Nephron progenitor cell (in vitro differentiated cells): Measurements from ENCODE around the gene VTI1A.

Source experiments
- DNase-seq: peaks from one replicate; pipeline ENCODE4 v3.0.0; 2021
- H3K27ac Mint-ChIP-seq: 2 replicates; pipeline ENCODE4 v1.8.0; 2021; ENCODE audit warnings: mild to moderate bottlenecking, moderate library complexity, mixed read lengths
- H3K27me3 Mint-ChIP-seq: 2 replicates; pipeline ENCODE4 v1.8.0; 2021; ENCODE audit warnings: mild to moderate bottlenecking, low read depth, mixed read lengths; ENCODE audit not compliant: poor library complexity
- H3K36me3 Mint-ChIP-seq: 2 replicates; pipeline ENCODE4 v1.8.0; 2021; ENCODE audit warnings: low read depth, mixed read lengths
- H3K4me1 Mint-ChIP-seq: 2 replicates; pipeline ENCODE4 v1.8.0; 2021; ENCODE audit warnings: mixed read lengths
- H3K4me3 Mint-ChIP-seq: 2 replicates; pipeline ENCODE4 v1.8.0; 2021; ENCODE audit warnings: mild to moderate bottlenecking, moderate library complexity, mixed read lengths
- H3K9me3 Mint-ChIP-seq: 2 replicates; pipeline ENCODE4 v1.8.0; 2021; ENCODE audit warnings: mild to moderate bottlenecking, moderate library complexity, mixed read lengths
- TF ChIP-seq, protein P1 (sequence below): fragments of 200-600 bp; sonication (generic); IDR thresholded peaks from 2 replicates; pipeline ENCODE4 v1.5.0; 2021; ENCODE audit warnings: antibody characterized with exemption

VTI1A gene

DNA sequence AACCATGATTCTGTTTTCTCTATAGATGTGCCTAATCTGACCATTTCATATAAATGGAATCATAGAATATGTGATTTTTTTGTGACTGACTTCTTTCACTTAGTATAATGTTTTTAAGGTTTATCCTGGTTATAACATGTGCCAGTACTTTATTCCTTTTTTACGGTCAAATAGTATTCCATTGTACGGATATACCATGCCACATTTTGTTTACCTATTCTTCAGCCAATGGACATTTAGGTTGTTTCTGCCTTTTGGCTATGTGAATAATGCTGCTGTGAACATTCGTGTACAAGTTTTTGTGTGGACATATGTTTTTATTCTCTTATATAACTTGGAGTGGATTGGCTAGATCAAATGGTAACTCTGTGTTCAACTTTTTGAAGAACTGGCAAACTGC lies 324.7 kb downstream of the VTI1A start:
- H3K4me1 Mint-ChIP-seq, result peaks cover 41% of the 10 kb centered on the region
- peaks cover 18% of the 10 kb centered on the region for H3K9me3 Mint-ChIP-seq
- H3K27me3 Mint-ChIP-seq, result no peaks in the 10 kb centered on the region
- H3K36me3 Mint-ChIP-seq, result peaks cover 21% of the 10 kb centered on the region
- DNase-seq, result no peak
- H3K4me3 Mint-ChIP-seq, result no peak overlapping the region
- TF ChIP-seq, protein P1, sequence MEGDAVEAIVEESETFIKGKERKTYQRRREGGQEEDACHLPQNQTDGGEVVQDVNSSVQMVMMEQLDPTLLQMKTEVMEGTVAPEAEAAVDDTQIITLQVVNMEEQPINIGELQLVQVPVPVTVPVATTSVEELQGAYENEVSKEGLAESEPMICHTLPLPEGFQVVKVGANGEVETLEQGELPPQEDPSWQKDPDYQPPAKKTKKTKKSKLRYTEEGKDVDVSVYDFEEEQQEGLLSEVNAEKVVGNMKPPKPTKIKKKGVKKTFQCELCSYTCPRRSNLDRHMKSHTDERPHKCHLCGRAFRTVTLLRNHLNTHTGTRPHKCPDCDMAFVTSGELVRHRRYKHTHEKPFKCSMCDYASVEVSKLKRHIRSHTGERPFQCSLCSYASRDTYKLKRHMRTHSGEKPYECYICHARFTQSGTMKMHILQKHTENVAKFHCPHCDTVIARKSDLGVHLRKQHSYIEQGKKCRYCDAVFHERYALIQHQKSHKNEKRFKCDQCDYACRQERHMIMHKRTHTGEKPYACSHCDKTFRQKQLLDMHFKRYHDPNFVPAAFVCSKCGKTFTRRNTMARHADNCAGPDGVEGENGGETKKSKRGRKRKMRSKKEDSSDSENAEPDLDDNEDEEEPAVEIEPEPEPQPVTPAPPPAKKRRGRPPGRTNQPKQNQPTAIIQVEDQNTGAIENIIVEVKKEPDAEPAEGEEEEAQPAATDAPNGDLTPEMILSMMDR, result no peak
- H3K27ac Mint-ChIP-seq, result no peak overlapping the region

DNA sequence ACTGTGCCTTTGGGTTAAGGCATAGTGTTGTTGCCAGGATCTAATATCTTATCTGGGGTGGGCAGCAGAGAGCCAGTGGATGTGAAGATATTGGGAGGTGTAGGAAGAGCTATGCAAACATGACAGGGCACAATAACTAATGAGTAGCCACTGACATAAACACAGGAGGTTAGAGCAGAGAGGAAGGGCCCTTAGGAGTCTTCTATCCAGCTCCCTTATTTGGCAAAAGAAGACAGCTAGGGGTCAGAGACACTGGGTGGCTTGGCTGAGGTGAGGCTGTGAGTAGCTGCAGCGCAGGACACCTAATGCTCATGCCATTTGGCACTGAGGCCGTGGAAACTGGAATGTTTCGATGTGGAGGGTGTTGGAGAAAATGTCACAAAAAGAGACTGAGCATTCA lies 326.8 kb downstream of the VTI1A start:
- Mint-ChIP-seq H3K9me3 (peaks cover 18% of the 10 kb centered on the region), H3K27ac (no peak overlapping the region), H3K4me3 (no peak overlapping the region), H3K27me3 (no peaks in the 10 kb centered on the region), H3K4me1 (peaks cover 36% of the 10 kb centered on the region), H3K36me3 (peaks cover 21% of the 10 kb centered on the region)
- TF ChIP-seq, protein P1, result no peak
- no peak for DNase-seq

DNA sequence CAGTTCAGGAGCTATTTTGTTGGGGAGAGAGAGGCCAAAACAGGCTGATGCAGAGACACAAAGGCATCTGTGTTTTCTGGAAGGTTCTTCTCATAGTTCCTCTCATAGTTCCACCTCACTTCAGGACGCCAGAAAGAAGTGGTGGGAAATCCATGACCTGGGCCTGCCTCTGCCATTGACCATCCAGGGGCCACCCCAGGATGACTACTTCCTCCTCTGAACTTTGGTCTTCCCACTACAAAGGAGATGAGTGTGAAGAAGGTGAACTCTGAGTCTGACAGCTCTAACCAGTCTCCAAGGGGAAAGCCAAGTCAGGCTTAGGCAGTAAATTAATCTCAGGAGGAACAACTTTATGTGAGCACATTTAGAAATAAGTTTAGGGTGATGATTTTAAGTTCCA lies 327.2 kb downstream of the VTI1A start:
- H3K4me3 Mint-ChIP-seq, result no peak overlapping the region
- TF ChIP-seq, protein P1, result no peak
- peaks cover 21% of the 10 kb centered on the region for H3K36me3 Mint-ChIP-seq
- DNase-seq, result no peak
- H3K27me3 Mint-ChIP-seq, result no peaks in the 10 kb centered on the region
- H3K27ac Mint-ChIP-seq, result no peak overlapping the region
- peaks cover 36% of the 10 kb centered on the region for H3K4me1 Mint-ChIP-seq
- peaks cover 18% of the 10 kb centered on the region for H3K9me3 Mint-ChIP-seq

DNA sequence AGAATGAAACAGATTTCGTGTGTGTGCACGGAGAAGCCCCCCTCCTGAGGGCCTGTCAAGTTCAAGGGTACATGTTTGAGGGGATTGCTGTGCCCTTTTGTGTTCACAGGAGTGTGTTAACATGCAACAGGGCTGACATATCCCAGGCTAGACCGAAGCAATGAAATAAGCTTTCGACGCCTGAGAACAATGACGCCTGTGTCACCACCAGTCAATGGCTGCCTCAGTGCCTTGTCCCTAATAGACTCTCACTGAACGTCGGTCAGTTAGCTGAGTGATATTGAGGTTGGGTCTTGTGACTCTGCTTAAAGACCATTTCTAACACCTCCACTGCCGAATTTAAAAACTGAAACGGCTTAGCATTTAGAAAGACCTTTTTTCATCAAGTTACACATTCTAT lies 327.8 kb downstream of the VTI1A start:
- Mint-ChIP-seq H3K4me3 (no peak overlapping the region), H3K36me3 (peaks cover 21% of the 10 kb centered on the region), H3K4me1 (peaks cover 36% of the 10 kb centered on the region), H3K27ac (no peak overlapping the region), H3K9me3 (peaks cover 18% of the 10 kb centered on the region), H3K27me3 (no peaks in the 10 kb centered on the region)
- no peak for DNase-seq
- TF ChIP-seq, protein P1, result no peak

DNA sequence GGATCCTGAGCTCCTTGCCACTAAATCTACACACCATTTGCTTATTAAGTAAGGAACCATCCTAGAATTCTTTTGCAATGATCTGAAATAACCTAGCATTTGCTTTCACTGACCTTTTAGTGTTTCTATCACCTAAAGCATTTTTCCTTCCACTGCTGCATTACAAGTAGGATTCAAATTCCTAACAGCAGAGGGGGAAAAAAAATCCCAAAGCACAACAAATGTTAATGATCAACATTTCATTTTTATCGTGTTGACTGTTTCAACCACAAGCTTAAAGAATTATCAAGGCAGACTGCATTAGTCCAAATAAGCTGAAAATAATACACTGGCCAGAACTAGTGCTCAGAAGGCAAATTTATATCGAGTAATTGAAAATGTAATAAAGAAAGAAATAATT lies 328.4 kb downstream of the VTI1A start:
- Mint-ChIP-seq H3K4me3 (no peak overlapping the region), H3K36me3 (peaks cover 21% of the 10 kb centered on the region), H3K27me3 (no peaks in the 10 kb centered on the region), H3K9me3 (peaks cover 18% of the 10 kb centered on the region), H3K27ac (no peak overlapping the region), H3K4me1 (peaks cover 36% of the 10 kb centered on the region)
- DNase-seq, result no peak
- TF ChIP-seq, protein P1, result no peak

DNA sequence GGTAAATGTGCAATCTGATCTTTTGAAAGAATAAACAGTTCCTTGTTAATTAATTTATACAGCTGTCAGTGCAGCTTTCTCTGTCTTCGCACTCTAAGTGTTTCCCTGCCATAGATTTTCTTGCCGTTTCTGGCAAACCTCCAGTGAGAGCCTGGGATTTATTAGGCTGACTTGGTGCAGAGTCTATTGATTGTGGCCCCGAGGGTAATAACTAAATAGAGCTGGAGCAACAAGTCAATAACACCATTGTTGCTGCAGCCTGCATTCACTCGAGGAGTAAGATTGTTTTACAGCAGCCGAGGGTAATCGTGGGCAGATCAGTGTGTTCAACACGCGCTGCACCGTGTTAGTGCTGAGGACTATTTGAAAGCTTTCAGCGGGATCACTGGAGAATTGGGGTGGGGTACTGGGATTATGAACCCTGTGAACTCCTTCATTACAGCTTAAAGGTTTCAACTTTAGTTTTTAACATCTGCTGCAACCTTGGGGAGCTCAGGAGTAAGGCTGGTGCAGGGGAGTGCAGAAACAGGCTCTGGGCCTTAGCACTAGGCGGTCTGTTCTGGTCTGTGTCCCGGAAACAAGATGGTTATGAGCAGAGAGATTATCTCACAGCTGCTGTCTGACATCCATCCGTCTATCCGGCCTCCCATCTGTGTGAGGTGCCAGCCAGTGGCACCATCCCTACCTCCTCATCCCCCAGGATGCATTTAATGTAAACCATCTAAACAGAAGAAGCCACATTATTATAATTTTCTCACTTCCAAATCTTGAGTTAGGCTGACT lies 329.1 kb downstream of the VTI1A start:
- DNase-seq, result no peak
- Mint-ChIP-seq H3K4me3 (no peak overlapping the region), H3K9me3 (peaks cover 14% of the 10 kb centered on the region), H3K4me1 (peaks cover 36% of the 10 kb centered on the region), H3K27me3 (peaks cover under 1% of the 10 kb centered on the region), H3K27ac (peak overlapping the region; percentile 96), H3K36me3 (peaks cover 17% of the 10 kb centered on the region)
- TF ChIP-seq, protein P1, result no peak
